Stomach (tissue), 9 donors: Measurements from ENCODE around the gene NTN4. TPM values are rescaled to one million over a fixed set of nuclear protein-coding genes. Genes with fewer than 3 reads are reported as not detected.
A peak's percentile ranks its signal among the peaks of the same experiment; 100 is the strongest.

Experiments
- DNase-seq, 2 donors: peaks; one replicate each; pipeline versions ENCODE4 v3.0.0 to v3.0.0-alpha.2; 2013 to 2019
- H3K27ac ChIP-seq, 5 donors: fragments of 200-600 bp in 4 of 5; sonication (generic) in 4 of 5; one replicate each; pipeline ENCODE4 v1.5.1; 2013 to 2019; ENCODE audit warnings: mild to moderate bottlenecking in 1 of 5, moderate library complexity in 1 of 5
- H3K27me3 ChIP-seq, 3 donors: fragments of 200-600 bp; sonication (generic); one replicate each; pipeline ENCODE4 v1.5.1; 2017 to 2019; ENCODE audit warnings: mixed run types in 1 of 3
- H3K36me3 ChIP-seq, 4 donors: fragments of 200-600 bp; sonication (generic); 1 replicate in 3 of 4; 2 replicates in 1 of 4; pipeline ENCODE4 v1.5.1; 2016 to 2019
- H3K4me1 ChIP-seq, 4 donors: fragments of 200-600 bp; sonication (generic); one replicate each; pipeline ENCODE4 v1.5.1; 2016 to 2019
- H3K4me3 ChIP-seq, 4 donors: fragments of 200-600 bp; sonication (generic) in 3 of 4; one replicate each; pipeline ENCODE4 v1.5.1; 2016 to 2019; ENCODE audit warnings: mild to moderate bottlenecking in 1 of 4
- H3K9me3 ChIP-seq, 4 donors: fragments of 200-600 bp; sonication (generic); one replicate each; pipeline ENCODE4 v1.5.1; 2016 to 2019
- CTCF ChIP-seq, 7 experiments: fragments of 450-650 bp in 4 of 7; fragments of 200-600 bp in 3 of 7; sonication (generic) in 3 of 7; IDR thresholded peaks; one replicate each; pipeline ENCODE4 v1.5.1; 2016 to 2019; ENCODE audit warnings: antibody characterized with exemption in 7 of 7, control low read depth in 2 of 7, mild to moderate bottlenecking in 1 of 7
- EP300 ChIP-seq: sonication (generic); formaldehyde crosslinking; IDR thresholded peaks from one replicate; pipeline ENCODE4 v1.6.1; 2017; ENCODE audit warnings: antibody characterized with exemption
- POLR2A ChIP-seq, 4 donors: fragments of 450-650 bp; IDR thresholded peaks; one replicate each; pipeline ENCODE4 v1.6.1; 2016; ENCODE audit warnings: antibody characterized with exemption in 4 of 4, control low read depth in 2 of 4, mild to moderate bottlenecking in 1 of 4, moderate library complexity in 1 of 4
- POLR2AphosphoS5 ChIP-seq, 3 donors: sonication (generic); formaldehyde crosslinking; IDR thresholded peaks; one replicate each; pipeline ENCODE4 v1.6.1; 2016; ENCODE audit warnings: antibody characterized with exemption in 3 of 3
- WGBS, 5 donors: extraction: QIAGEN DNeasy Blood & Tissue Kit in 3 of 5; methylation state at CpG; one replicate each; pipeline versions ENCODE4 v1.1.5 to v1.1.7; 2013 to 2018; 5-methylcytosine and 5-hydroxymethylcytosine counted together
- intact Hi-C: fragments of 100-400 bp; cut with DNase I; formaldehyde crosslinking; loops from one replicate; pipeline ENCODE4 v1.15.1; 2023; ENCODE audit warnings: low total_unique reads
- polyA plus RNA-seq, 3 donors: library from polyadenylated mRNA; stranded (reverse); fragments of 200-250 nt; gene quantifications; one replicate each; pipeline ENCODE4 v1.2.3, GENCODE V29; 2013
- total RNA-seq, 5 donors: library from RNA; depleted of rRNA; stranded (reverse); fragments of >200 nt; gene quantifications; one replicate each; pipeline versions ENCODE4 v1.1.0 to v1.2.3, GENCODE V29; 2014 to 2016
- donor health status: healthy with polysubstance abuse.
- donor health status: Bipolar disorder and iron deficiency.
- donor health status: healthy.

Gene NTN4
- total and polyA plus RNA-seq, 8 donors, result 10.5 to 110 (median 37.0) TPM

GRCh38 chr12:95760371-95760770 lies 30.2 kb downstream of the NTN4 start:
- no peak for DNase-seq
- Histone ChIP-seq H3K4me3 (no peak overlapping the region), H3K36me3 (no peaks in the 10 kb centered on the region), H3K9me3 (no peaks in the 10 kb centered on the region), H3K27me3 (no peaks in the 10 kb centered on the region), H3K4me1 (peaks cover 4 to 36% (median 20%) of the 10 kb centered on the region in 4 donors), H3K27ac (no peak overlapping the region)
- WGBS, 5 donors, result 48 to 83% (median 60%) methylated on average over 3 of the region's 3 CpGs
- intact Hi-C loops, result no loop called here
- no peak for TF ChIP-seq EP300
- TF ChIP-seq CTCF (IDR thresholded peaks at IDR 0.05), result no peak
- no peak for TF ChIP-seq POLR2AphosphoS5 (IDR thresholded peaks at IDR 0.05)
- no peak for TF ChIP-seq POLR2A (IDR thresholded peaks at IDR 0.05)

GRCh38 chr12:95759718-95760117 lies 30.8 kb downstream of the NTN4 start:
- H3K27me3 ChIP-seq, result no peaks in the 10 kb centered on the region
- no peaks in the 10 kb centered on the region for H3K9me3 ChIP-seq
- no peak overlapping the region for H3K27ac ChIP-seq
- H3K4me1 ChIP-seq, result peaks cover 4 to 37% (median 23%) of the 10 kb centered on the region in 4 donors
- intact Hi-C loops, result no loop called here
- 0 to 41% (median 0%) methylated on average over 1 of the region's 1 CpG for WGBS, 5 donors
- no peak overlapping the region for H3K4me3 ChIP-seq
- DNase-seq, result no peak
- no peak for TF ChIP-seq CTCF (IDR thresholded peaks at IDR 0.05)
- no peak for TF ChIP-seq EP300
- no peak for TF ChIP-seq POLR2AphosphoS5 (IDR thresholded peaks at IDR 0.05)
- no peak for TF ChIP-seq POLR2A (IDR thresholded peaks at IDR 0.05)
- H3K36me3 ChIP-seq, result no peaks in the 10 kb centered on the region

DNA sequence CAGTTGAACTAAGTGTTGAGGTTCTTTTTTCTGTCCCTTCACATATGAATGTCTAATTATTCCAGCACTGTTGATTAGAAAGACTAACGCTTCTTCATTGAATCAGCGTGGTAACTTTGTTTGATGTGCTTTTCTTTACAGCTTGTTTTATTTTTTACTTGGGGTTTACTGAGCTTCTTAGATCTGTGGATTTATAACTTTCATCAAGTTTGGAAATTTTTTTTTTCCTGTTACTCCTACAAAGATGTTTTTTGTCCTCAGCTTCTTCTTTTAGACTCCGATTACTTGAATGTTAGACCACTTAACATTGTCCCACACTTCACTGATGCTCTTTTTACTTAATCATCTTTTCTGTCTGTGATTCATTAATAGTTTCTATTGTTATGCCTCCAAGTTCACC lies 31.5 kb downstream of the NTN4 start:
- WGBS, 5 donors, result 93 to 99% (median 97%) methylated on average over 3 of the region's 3 CpGs
- no peaks in the 10 kb centered on the region for H3K36me3 ChIP-seq
- H3K27ac ChIP-seq, result no peak overlapping the region
- H3K27me3 ChIP-seq, result no peaks in the 10 kb centered on the region
- TF ChIP-seq EP300 (no peak), POLR2AphosphoS5 (IDR thresholded peaks at IDR 0.05) (no peak), CTCF (IDR thresholded peaks at IDR 0.05) (no peak), POLR2A (IDR thresholded peaks at IDR 0.05) (no peak)
- DNase-seq, result no peak
- intact Hi-C loops, result no loop called here
- no peaks in the 10 kb centered on the region for H3K9me3 ChIP-seq
- H3K4me1 ChIP-seq, result peaks cover 2 to 33% (median 18%) of the 10 kb centered on the region in 4 donors
- no peak overlapping the region for H3K4me3 ChIP-seq

GRCh38 chr12:95756362-95756761 lies 34.2 kb downstream of the NTN4 start:
- no peaks in the 10 kb centered on the region for H3K27me3 ChIP-seq
- TF ChIP-seq POLR2A (IDR thresholded peaks at IDR 0.05) (no peak), EP300 (no peak), POLR2AphosphoS5 (IDR thresholded peaks at IDR 0.05) (no peak), CTCF (IDR thresholded peaks at IDR 0.05) (no peak)
- WGBS, 5 donors, result 69 to 77% (median 71%) methylated on average over 5 of the region's 5 CpGs
- H3K9me3 ChIP-seq, result no peaks in the 10 kb centered on the region
- H3K4me1 ChIP-seq, result peaks cover 0 to 20% (median 5%) of the 10 kb centered on the region in 4 donors
- DNase-seq, result no peak
- no peaks in the 10 kb centered on the region for H3K36me3 ChIP-seq
- no peak overlapping the region for H3K4me3 ChIP-seq
- intact Hi-C loops, result no loop called here
- peak overlapping the region in 1 of 5 donors; percentile 35 for H3K27ac ChIP-seq
